GM19463 (cell line): ENCODE results near the gene DNM3.

ENCODE experiments used
- ATAC-seq: cut with Tn5 transposase; IDR thresholded peaks from one replicate; pipeline ENCODE4 v1.9.1; 2021; ENCODE audit warnings: mild to moderate bottlenecking, moderate library complexity; ENCODE audit not compliant: unreplicated experiment

DNM3 gene

GRCh38 chr1:172136925-172137324 is 295.6 kb downstream of the DNM3 start:
- ATAC-seq, result no peak

GRCh38 chr1:172137703-172138454 is 296.6 kb downstream of the DNM3 start:
- no peak for ATAC-seq

GRCh38 chr1:172138634-172139033 is 297.3 kb downstream of the DNM3 start:
- no peak for ATAC-seq

GRCh38 chr1:172139196-172139595 is 297.9 kb downstream of the DNM3 start:
- no peak for ATAC-seq

GRCh38 chr1:172140072-172140471 is 298.8 kb downstream of the DNM3 start:
- ATAC-seq, result no peak

GRCh38 chr1:172140591-172140990 is 299.3 kb downstream of the DNM3 start:
- ATAC-seq, result no peak

DNA sequence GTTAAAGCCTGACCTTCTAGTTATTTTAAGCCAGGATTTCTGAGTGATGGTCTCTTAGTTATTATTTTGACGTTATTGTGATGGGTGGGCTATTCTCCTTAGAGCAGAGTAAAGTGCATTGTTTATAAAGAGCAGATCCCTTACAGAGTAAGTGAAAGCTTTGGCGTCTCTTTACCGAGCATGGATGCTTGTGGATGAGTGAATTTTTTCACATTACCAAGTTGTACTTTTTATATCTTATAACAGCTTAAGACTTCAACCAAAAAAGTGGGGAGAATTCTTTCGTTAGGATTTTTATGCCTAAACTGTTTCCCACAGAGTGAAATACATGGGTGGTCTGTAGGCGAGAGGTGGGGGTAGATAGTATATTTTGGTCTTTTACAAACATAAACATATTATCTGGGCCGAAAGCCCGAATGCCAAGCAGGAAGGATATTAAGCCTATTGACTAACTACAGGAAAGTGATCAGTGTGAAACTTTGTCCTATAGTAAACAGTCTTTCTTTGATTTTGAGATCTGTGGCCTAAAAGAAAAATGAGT is 300.1 kb downstream of the DNM3 start:
- no peak for ATAC-seq

DNA sequence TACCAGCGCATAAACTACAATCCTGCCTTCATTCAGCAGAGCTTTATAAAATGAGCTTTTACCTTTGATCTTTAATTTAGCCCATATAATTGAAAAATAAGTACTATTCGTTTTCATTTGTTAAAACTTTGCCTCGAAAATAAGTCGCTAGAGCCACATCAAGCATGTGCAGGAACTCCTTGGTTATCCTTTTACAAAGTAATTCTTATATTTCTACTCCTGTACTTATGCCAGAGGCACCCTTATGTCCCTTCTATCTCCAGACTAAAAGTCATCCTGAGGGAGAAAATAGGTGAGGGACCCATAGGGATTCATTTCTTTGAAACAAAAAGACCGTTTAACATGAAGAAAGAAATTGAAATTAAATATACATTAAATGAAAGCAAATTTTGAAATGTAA is 301.0 kb downstream of the DNM3 start:
- ATAC-seq, result no peak

DNA sequence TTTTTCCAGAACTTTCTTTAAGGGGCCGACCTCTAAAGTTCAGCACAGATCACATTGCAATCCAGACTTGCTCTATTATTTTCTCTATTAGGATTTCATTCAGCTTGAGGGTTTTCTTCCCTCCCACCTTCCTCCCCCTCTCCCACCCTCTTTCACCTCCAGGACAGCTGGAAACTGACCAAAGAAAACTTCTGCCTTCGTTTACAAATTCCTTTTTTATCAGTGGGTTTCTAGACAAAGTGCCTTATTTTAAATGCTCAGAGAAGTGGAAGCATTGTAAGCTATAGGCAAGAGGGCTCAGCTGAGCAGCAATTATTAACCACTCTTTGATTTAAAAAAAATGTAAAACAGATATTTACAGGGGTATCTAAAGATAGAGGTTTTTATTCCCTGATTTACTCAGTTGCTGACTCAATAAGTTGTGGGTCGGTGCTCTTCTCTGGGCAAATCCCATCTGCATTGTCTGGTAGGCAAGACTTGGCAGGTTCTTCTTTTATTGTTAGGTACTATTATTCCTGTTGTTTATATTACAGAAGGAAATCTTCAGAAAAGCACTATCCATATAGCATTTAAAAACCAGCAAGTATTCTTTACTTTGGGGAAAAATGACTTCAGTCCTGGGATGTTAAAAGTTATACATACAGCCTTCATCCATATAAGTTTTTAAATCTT is 302.2 kb downstream of the DNM3 start:
- ATAC-seq, result no peak

- ATAC-seq, result no peak
These were observed 303.3 kb downstream of the DNM3 start for GRCh38 chr1:172144445-172145061.

- ATAC-seq, result no peak
These were observed 303.9 kb downstream of the DNM3 start for GRCh38 chr1:172145231-172145651.

DNA sequence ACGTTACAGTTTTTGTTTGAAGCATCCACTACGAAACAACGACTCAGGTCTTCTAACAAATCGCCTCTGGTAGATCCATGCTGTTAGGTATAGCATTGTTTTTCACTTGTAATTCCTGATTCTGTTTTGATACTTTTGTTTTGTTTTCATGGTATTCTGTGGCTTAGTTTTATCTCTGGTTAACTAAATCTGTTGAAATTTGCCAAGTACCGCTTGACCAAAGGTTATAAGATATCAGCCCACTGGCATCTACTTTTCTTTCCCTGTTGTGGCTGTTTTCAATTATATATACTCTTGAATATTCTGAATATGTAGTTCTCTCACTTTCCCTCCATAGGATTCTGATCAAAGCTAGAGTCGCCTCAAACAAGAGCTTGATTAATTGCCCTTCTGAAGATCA is 304.4 kb downstream of the DNM3 start:
- no peak for ATAC-seq

GRCh38 chr1:172146141-172146850 is 305.0 kb downstream of the DNM3 start:
- ATAC-seq, result no peak

DNA sequence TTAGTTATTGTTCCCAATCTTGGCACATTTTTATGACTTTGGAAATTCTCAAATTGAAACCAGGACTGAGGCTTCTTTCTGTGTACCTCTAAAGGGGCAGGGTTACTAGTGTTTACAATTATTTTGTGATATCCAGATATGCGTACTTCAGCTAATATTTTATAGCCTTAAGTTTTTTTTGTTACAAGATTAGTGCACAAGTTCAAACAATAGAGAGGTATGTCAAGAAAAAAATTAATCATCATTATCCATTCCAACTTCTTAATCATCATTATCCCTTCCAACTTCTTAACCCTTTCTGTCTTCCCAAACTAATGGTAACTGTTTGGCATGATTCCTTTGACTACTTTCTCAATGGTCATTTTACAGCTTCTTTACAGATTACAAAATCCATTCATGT is 306.2 kb downstream of the DNM3 start:
- no peak for ATAC-seq

GRCh38 chr1:172148213-172148612 is 306.9 kb downstream of the DNM3 start:
- no peak for ATAC-seq

DNA sequence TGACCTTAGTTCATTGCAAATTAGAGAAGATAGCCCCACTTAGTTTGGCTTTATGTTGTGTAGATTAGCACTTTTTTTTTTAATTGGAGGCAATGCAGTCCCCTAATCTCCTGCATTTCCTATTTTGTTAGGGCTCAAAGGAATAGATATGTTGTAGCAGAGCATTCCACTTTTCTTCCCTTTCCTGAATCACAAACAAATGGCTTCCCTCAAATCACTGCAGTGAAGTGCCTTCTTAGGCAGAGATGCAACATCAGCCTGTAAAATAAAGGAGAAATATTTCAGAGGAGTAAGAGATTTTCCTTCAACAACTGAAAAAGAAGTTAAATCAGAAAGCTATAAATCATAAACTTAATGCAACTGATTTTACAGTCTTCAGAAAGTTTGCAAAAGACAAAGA is 307.4 kb downstream of the DNM3 start:
- ATAC-seq, result no peak

DNA sequence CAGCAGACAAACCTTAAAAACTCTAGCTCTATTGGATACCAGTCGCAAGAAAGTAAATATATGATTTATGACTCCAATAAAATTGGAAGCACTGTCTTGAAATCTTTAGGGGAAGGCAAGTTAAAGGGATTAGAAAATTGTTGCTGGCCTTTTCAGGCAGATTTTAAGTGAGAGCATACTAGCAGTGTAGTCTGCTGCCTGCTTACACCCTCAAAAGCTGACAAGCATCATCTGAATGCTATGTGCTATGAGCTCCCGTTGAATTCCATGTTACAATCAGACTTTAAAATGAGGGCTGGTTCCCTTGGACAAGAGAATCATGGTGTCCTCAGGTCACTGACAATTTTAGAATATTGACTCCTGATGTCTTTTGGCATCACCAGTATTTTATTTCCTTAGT is 308.0 kb downstream of the DNM3 start:
- ATAC-seq, result no peak

GRCh38 chr1:172154551-172154950 is 313.3 kb downstream of the DNM3 start:
- peak; percentile 96 for ATAC-seq

GRCh38 chr1:172155766-172156165 is 314.5 kb downstream of the DNM3 start:
- ATAC-seq, result no peak

- no peak for ATAC-seq
These were observed 320.9 kb downstream of the DNM3 start for GRCh38 chr1:172162236-172162635.

DNA sequence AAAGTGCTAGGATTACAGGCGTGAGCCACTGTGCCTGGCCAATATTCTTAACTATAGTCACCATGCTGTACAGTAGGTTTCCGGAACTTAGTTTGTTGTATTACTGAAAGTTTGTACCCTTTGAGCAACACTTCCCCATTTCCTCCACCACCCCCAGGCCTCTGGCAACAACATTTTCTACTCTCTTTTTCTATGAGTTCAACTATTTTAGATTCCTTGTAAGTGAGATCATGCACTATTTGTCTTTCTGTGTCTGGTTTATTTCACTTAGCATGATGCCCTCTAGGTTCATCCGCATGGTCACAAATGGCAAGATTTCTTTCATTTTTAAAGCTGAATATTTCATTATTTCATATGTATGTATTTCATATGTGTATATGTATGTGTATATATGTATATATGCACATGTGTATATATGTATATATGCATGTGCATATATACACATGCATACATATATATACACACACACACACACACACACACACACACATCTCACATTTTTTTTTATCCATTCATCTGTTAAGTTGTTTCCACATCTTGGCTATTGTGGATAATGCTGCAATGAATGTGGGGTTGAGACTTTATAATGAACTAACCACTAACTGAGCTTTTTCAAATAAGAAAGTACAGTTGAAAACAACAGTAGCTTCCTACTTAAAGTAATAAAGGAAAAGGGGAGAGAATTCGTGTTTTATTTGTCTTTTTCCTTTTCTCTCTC is 322.4 kb downstream of the DNM3 start:
- ATAC-seq, result no peak
